PC-9 (cell line): Measurements from ENCODE around the gene ERC2.
"Not testable (repeated sequence)": the region's sequence is repeated elsewhere in the genome, so short reads cannot be mapped to it uniquely, and the experiment has no call there.

Experiments used
- EZH2 ChIP-seq: fragments of 200-600 bp; sonication (generic); IDR thresholded peaks from 2 replicates; pipeline ENCODE4 v1.8.0; 2017; ENCODE audit warnings: antibody characterized with exemption, low read depth
- TF ChIP-seq, protein P1 (sequence below): fragments of 200-600 bp; sonication (generic); conservative IDR thresholded peaks from 2 replicates; pipeline ENCODE4 v1.6.1; 2017; ENCODE audit warnings: mixed run types, antibody characterized with exemption, mild to moderate bottlenecking, moderate library complexity

DNA sequence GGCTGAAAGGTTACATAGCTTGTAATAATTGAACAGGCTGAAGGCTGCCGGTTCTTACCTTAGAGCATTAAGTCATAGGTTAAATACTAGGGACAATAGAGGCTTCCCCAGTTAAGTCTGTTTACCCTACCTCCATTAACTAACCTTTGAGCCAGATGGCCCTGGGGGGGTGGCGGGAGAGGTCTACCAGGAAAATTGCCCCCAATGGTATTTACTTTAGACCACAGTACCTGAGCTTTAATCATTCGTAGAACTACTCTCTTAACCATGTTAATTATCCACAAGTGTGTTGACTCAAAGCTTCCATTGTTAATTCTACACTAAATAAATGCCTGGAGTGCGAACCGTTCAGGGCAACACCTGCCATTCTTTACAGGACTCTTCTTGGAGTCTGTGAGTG is 28.1 kb upstream of the ERC2 start:
- TF ChIP-seq, protein P1, sequence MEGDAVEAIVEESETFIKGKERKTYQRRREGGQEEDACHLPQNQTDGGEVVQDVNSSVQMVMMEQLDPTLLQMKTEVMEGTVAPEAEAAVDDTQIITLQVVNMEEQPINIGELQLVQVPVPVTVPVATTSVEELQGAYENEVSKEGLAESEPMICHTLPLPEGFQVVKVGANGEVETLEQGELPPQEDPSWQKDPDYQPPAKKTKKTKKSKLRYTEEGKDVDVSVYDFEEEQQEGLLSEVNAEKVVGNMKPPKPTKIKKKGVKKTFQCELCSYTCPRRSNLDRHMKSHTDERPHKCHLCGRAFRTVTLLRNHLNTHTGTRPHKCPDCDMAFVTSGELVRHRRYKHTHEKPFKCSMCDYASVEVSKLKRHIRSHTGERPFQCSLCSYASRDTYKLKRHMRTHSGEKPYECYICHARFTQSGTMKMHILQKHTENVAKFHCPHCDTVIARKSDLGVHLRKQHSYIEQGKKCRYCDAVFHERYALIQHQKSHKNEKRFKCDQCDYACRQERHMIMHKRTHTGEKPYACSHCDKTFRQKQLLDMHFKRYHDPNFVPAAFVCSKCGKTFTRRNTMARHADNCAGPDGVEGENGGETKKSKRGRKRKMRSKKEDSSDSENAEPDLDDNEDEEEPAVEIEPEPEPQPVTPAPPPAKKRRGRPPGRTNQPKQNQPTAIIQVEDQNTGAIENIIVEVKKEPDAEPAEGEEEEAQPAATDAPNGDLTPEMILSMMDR: not testable (repeated sequence)
- not testable (repeated sequence) for TF ChIP-seq EZH2
